Measurements from ENCODE around the gene CARMIL3.

GRCh38 chr14:24040692-24041091, 11.1 kb upstream of the CARMIL3 start:
- TF ChIP-seq MAX (IDR thresholded peaks at IDR 0.05; ENCODE audit: low read depth, low read length) (no peak), CTCF (IDR thresholded peaks at IDR 0.05; ENCODE audit: low read depth, low read length) (no peak)

All from NB4 (cell line).